ENCODE measurements around the gene MYO1E.

DNA sequence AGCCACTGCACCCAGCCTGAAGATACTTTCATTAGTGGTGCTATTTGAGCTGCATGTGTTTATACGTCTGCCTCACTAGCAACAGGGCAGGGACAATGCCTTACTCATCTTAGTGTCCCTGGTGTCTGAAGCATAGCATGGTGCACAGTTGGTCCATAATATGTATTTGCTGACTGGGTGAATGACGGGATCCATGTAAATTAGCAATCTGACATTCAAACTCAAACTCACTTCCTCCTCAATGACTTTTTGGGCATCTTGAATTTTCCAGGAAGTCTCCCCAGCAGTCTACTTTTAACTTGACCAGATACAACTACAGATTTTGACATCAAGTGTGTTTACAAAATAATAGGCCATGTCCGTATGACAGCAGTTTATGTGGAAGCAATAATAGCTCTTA is 169.0 kb downstream of the MYO1E start:
- TF ChIP-seq, protein P1, sequence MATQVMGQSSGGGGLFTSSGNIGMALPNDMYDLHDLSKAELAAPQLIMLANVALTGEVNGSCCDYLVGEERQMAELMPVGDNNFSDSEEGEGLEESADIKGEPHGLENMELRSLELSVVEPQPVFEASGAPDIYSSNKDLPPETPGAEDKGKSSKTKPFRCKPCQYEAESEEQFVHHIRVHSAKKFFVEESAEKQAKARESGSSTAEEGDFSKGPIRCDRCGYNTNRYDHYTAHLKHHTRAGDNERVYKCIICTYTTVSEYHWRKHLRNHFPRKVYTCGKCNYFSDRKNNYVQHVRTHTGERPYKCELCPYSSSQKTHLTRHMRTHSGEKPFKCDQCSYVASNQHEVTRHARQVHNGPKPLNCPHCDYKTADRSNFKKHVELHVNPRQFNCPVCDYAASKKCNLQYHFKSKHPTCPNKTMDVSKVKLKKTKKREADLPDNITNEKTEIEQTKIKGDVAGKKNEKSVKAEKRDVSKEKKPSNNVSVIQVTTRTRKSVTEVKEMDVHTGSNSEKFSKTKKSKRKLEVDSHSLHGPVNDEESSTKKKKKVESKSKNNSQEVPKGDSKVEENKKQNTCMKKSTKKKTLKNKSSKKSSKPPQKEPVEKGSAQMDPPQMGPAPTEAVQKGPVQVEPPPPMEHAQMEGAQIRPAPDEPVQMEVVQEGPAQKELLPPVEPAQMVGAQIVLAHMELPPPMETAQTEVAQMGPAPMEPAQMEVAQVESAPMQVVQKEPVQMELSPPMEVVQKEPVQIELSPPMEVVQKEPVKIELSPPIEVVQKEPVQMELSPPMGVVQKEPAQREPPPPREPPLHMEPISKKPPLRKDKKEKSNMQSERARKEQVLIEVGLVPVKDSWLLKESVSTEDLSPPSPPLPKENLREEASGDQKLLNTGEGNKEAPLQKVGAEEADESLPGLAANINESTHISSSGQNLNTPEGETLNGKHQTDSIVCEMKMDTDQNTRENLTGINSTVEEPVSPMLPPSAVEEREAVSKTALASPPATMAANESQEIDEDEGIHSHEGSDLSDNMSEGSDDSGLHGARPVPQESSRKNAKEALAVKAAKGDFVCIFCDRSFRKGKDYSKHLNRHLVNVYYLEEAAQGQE (IDR thresholded peaks at IDR 0.05), result no peak
- TF ChIP-seq, protein P2, sequence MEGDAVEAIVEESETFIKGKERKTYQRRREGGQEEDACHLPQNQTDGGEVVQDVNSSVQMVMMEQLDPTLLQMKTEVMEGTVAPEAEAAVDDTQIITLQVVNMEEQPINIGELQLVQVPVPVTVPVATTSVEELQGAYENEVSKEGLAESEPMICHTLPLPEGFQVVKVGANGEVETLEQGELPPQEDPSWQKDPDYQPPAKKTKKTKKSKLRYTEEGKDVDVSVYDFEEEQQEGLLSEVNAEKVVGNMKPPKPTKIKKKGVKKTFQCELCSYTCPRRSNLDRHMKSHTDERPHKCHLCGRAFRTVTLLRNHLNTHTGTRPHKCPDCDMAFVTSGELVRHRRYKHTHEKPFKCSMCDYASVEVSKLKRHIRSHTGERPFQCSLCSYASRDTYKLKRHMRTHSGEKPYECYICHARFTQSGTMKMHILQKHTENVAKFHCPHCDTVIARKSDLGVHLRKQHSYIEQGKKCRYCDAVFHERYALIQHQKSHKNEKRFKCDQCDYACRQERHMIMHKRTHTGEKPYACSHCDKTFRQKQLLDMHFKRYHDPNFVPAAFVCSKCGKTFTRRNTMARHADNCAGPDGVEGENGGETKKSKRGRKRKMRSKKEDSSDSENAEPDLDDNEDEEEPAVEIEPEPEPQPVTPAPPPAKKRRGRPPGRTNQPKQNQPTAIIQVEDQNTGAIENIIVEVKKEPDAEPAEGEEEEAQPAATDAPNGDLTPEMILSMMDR (IDR thresholded peaks at IDR 0.05; ENCODE audit: low read depth, low read length, missing input control), result no peak
- TF ChIP-seq TAF1 (conservative IDR thresholded peaks at IDR 0.05), result no peak

All from liver (tissue), 3 donors.